Colonic mucosa (tissue), 4 donors: ENCODE data around the gene HCK. TPM values are rescaled to one million over a fixed set of nuclear protein-coding genes. Genes with fewer than 3 reads are reported as not detected.

Experiments used
- DNase-seq: peaks from one replicate; pipeline ENCODE4 v3.0.0-alpha.2; 2020
- H3K27ac ChIP-seq: fragments of 200-600 bp; one replicate; pipeline ENCODE4 v1.8.0; 2021
- H3K27me3 ChIP-seq: fragments of 200-600 bp; one replicate; pipeline ENCODE4 v1.8.0; 2021
- H3K36me3 ChIP-seq: fragments of 200-600 bp; one replicate; pipeline ENCODE4 v1.8.0; 2021
- H3K4me1 ChIP-seq: fragments of 200-600 bp; one replicate; pipeline ENCODE4 v1.8.0; 2021; ENCODE audit warnings: mild to moderate bottlenecking
- H3K4me3 ChIP-seq: fragments of 200-600 bp; one replicate; pipeline ENCODE4 v1.8.0; 2021
- H3K9ac ChIP-seq, 2 donors: one replicate each; pipeline ENCODE4 v1.7.0; 2013; ENCODE audit warnings: control low read depth in 2 of 2, low read depth in 2 of 2, low read length in 2 of 2
- H3K9me3 ChIP-seq: fragments of 200-600 bp; one replicate; pipeline ENCODE4 v1.8.0; 2021
- CTCF ChIP-seq: fragments of 200-600 bp; IDR thresholded peaks from one replicate; pipeline ENCODE4 v1.8.0; 2022; ENCODE audit warnings: antibody characterized with exemption, mild to moderate bottlenecking
- intact Hi-C: fragments of 100-400 bp; cut with DNase I; formaldehyde crosslinking; loops from one replicate; pipeline ENCODE4 v1.14.1; 2022
- total RNA-seq, 2 donors: library from RNA; stranded (reverse); fragmentation: NEBNext Ultra II Directional in 1 of 2; extraction: Animal tissue kit (Norgen Biotek cat#: 25700) in 1 of 2; gene quantifications; one replicate each; pipeline ENCODE4 v1.2.1, GENCODE V29; 2021
- donor health status: healthy.
- donor health status: DM: no; HTN: no; CAD: no.
- donor health status: DM: no; HTN: no; CAD: no.

The HCK gene
- 1 to 10 TPM; 3.7 to 6.6 TPM for total RNA-seq

- intact Hi-C loops: no loop called here
- Histone ChIP-seq H3K36me3 (no peaks in the 10 kb centered on the region), H3K27ac (peak within 1 kb of the TSS; percentile 44), H3K9me3 (no peaks in the 10 kb centered on the region), H3K27me3 (peaks cover 28% of the 10 kb centered on the region), H3K4me1 (no peaks in the 10 kb centered on the region), H3K9ac (peak within 1 kb of the TSS in 1 of 2 donors; percentile 24), H3K4me3 (peak within 1 kb of the TSS; percentile 20)
- no peak for TF ChIP-seq CTCF
- DNase-seq: no peak
Observed at GRCh38 chr20:32052090-32052777, at the start of gene HCK. HCK (plus strand) TSS chr20:32052242.

GRCh38 chr20:32003325-32003724 is 48.7 kb upstream of the HCK start:
- H3K9me3 ChIP-seq: no peaks in the 10 kb centered on the region
- H3K4me3 ChIP-seq: no peak overlapping the region
- intact Hi-C loops: no loop called here
- TF ChIP-seq CTCF: no peak
- H3K9ac ChIP-seq: no peak overlapping the region
- H3K36me3 ChIP-seq: no peaks in the 10 kb centered on the region
- H3K4me1 ChIP-seq: no peaks in the 10 kb centered on the region
- no peak for DNase-seq
- no peak overlapping the region for H3K27ac ChIP-seq
- H3K27me3 ChIP-seq: no peaks in the 10 kb centered on the region

GRCh38 chr20:32004963-32005362 is 47.1 kb upstream of the HCK start:
- DNase-seq: no peak
- H3K4me3 ChIP-seq: no peak overlapping the region
- H3K36me3 ChIP-seq: no peaks in the 10 kb centered on the region
- no peaks in the 10 kb centered on the region for H3K9me3 ChIP-seq
- H3K9ac ChIP-seq: no peak overlapping the region
- TF ChIP-seq CTCF: no peak
- intact Hi-C loops: no loop called here
- no peak overlapping the region for H3K27ac ChIP-seq
- no peaks in the 10 kb centered on the region for H3K4me1 ChIP-seq
- H3K27me3 ChIP-seq: no peaks in the 10 kb centered on the region

GRCh38 chr20:32006053-32006452 is 46.0 kb upstream of the HCK start:
- Histone ChIP-seq H3K36me3 (no peaks in the 10 kb centered on the region), H3K27me3 (no peaks in the 10 kb centered on the region), H3K4me3 (no peak overlapping the region), H3K9ac (no peak overlapping the region), H3K9me3 (no peaks in the 10 kb centered on the region), H3K4me1 (no peaks in the 10 kb centered on the region), H3K27ac (no peak overlapping the region)
- DNase-seq: no peak
- intact Hi-C loops: no loop called here
- TF ChIP-seq CTCF: no peak

- H3K9me3 ChIP-seq: no peaks in the 10 kb centered on the region
- no peak overlapping the region for H3K27ac ChIP-seq
- no peaks in the 10 kb centered on the region for H3K27me3 ChIP-seq
- no peak for TF ChIP-seq CTCF
- DNase-seq: no peak
- H3K9ac ChIP-seq: no peak overlapping the region
- no peaks in the 10 kb centered on the region for H3K36me3 ChIP-seq
- H3K4me1 ChIP-seq: no peaks in the 10 kb centered on the region
- H3K4me3 ChIP-seq: no peak overlapping the region
- intact Hi-C loops: no loop called here
Observed at GRCh38 chr20:32006841-32007786, 44.9 kb upstream of the HCK start.
